H9 (cell line): ENCODE measurements around the gene GYG2. TPM values are rescaled to one million over a fixed set of nuclear protein-coding genes. Genes with fewer than 3 reads are reported as not detected.
A peak's percentile ranks its signal among the peaks of the same experiment; 100 is the strongest.
"Not testable (repeated sequence)": the region's sequence is repeated elsewhere in the genome, so short reads cannot be mapped to it uniquely, and the experiment has no call there.

Experiments used
- DNase-seq: peaks from one replicate; pipeline ENCODE4 v3.0.0-alpha.2; 2017
- H2AFZ ChIP-seq: one replicate; pipeline ENCODE4 v1.6.1; 2013; ENCODE audit warnings: mild to moderate bottlenecking, low read length, control low read depth, moderate library complexity
- H2AK5ac ChIP-seq: 2 replicates; pipeline ENCODE4 v1.6.1; 2013; ENCODE audit warnings: low read length, control low read depth, mixed read lengths; ENCODE audit not compliant: insufficient read length
- H2BK120ac ChIP-seq: one replicate; pipeline ENCODE4 v1.6.1; 2013; ENCODE audit warnings: low read depth, mild to moderate bottlenecking, low read length, control low read depth, inconsistent platforms; ENCODE audit not compliant: poor library complexity, severe bottlenecking
- H2BK12ac ChIP-seq: 2 replicates; pipeline ENCODE4 v1.6.1; 2013; ENCODE audit warnings: low read length, control low read depth, mixed read lengths, low read depth; ENCODE audit not compliant: insufficient read length
- H2BK15ac ChIP-seq: 2 replicates; pipeline ENCODE4 v1.6.1; 2013; ENCODE audit warnings: low read depth, low read length, control low read depth
- H2BK20ac ChIP-seq: one replicate; pipeline ENCODE4 v1.6.1; 2013; ENCODE audit warnings: low read depth, mild to moderate bottlenecking, low read length, control low read depth, inconsistent platforms; ENCODE audit not compliant: poor library complexity, severe bottlenecking
- H2BK5ac ChIP-seq: 2 replicates; pipeline ENCODE4 v1.6.1; 2013; ENCODE audit warnings: low read length, control low read depth, mixed read lengths; ENCODE audit not compliant: insufficient read length
- H3K14ac ChIP-seq: 2 replicates; pipeline ENCODE4 v1.6.1; 2013; ENCODE audit warnings: low read length, control low read depth; ENCODE audit not compliant: insufficient read depth
- H3K18ac ChIP-seq: 2 replicates; pipeline ENCODE4 v1.6.1; 2013; ENCODE audit warnings: low read depth, mild to moderate bottlenecking, mixed read lengths, low read length, control low read depth; ENCODE audit not compliant: insufficient read length
- H3K23ac ChIP-seq: 2 replicates; pipeline ENCODE4 v1.6.1; 2013; ENCODE audit warnings: low read length, control low read depth, mixed read lengths, low read depth; ENCODE audit not compliant: insufficient read length
- H3K23me2 ChIP-seq: 2 replicates; pipeline ENCODE4 v1.6.1; 2013; ENCODE audit warnings: low read depth, mild to moderate bottlenecking, mixed read lengths, low read length, control low read depth; ENCODE audit not compliant: insufficient read length, poor library complexity, severe bottlenecking
- H3K27ac ChIP-seq: 2 replicates; pipeline ENCODE4 v1.5.1; 2013; ENCODE audit warnings: low read length, control low read depth, mixed read lengths, low read depth; ENCODE audit not compliant: insufficient read length
- H3K27me3 ChIP-seq: 2 replicates; pipeline ENCODE4 v1.6.1; 2013; ENCODE audit warnings: low read length, control low read depth, inconsistent platforms; ENCODE audit not compliant: insufficient read depth
- H3K4ac ChIP-seq: 2 replicates; pipeline ENCODE4 v1.6.1; 2013; ENCODE audit warnings: low read depth, mild to moderate bottlenecking, control low read depth, inconsistent platforms, low read length, moderate library complexity
- H3K4me1 ChIP-seq: 2 replicates; pipeline ENCODE4 v1.6.1; 2013; ENCODE audit warnings: low read length, control low read depth, inconsistent platforms; ENCODE audit not compliant: insufficient read depth
- H3K4me2 ChIP-seq: 2 replicates; pipeline ENCODE4 v1.6.1; 2013; ENCODE audit warnings: low read length, control low read depth, mixed read lengths; ENCODE audit not compliant: insufficient read length, insufficient read depth
- H3K56ac ChIP-seq: 2 replicates; pipeline ENCODE4 v1.6.1; 2013; ENCODE audit warnings: low read depth, mild to moderate bottlenecking, mixed read lengths, low read length, control low read depth; ENCODE audit not compliant: insufficient read length
- H3K79me1 ChIP-seq: 2 replicates; pipeline ENCODE4 v1.6.1; 2013; ENCODE audit warnings: low read depth, mild to moderate bottlenecking, moderate library complexity, low read length, control low read depth, inconsistent platforms; ENCODE audit not compliant: insufficient read depth, poor library complexity, severe bottlenecking
- H3K79me2 ChIP-seq: 2 replicates; pipeline ENCODE4 v1.6.1; 2013; ENCODE audit warnings: low read length, control low read depth, inconsistent platforms; ENCODE audit not compliant: insufficient read depth
- H3K9ac ChIP-seq: 2 replicates; pipeline ENCODE4 v1.6.1; 2013; ENCODE audit warnings: low read length, control low read depth, mixed read lengths; ENCODE audit not compliant: insufficient read length; ENCODE audit errors: extremely low read depth
- H3K9me3 ChIP-seq: one replicate; pipeline ENCODE4 v1.6.1; 2013; ENCODE audit warnings: low read depth, low read length, inconsistent platforms; ENCODE audit not compliant: control insufficient read depth
- H3T11ph ChIP-seq: one replicate; pipeline ENCODE4 v1.6.1; 2013; ENCODE audit warnings: mild to moderate bottlenecking, low read length, control low read depth, inconsistent platforms
- H4K20me1 ChIP-seq: one replicate; pipeline ENCODE4 v1.6.1; 2013; ENCODE audit not compliant: control insufficient read depth, insufficient read length, insufficient read depth
- H4K5ac ChIP-seq: 2 replicates; pipeline ENCODE4 v1.6.1; 2013; ENCODE audit warnings: low read depth, mild to moderate bottlenecking, mixed read lengths, low read length, control low read depth; ENCODE audit not compliant: insufficient read length
- H4K8ac ChIP-seq: replicated peaks from 2 replicates; pipeline ENCODE4 v1.6.1; 2013; ENCODE audit warnings: low read length, control low read depth, mixed read lengths, low read depth; ENCODE audit not compliant: insufficient read length
- H4K91ac ChIP-seq: 2 replicates; pipeline ENCODE4 v1.6.1; 2013; ENCODE audit warnings: low read depth, mild to moderate bottlenecking, moderate library complexity, mixed read lengths, low read length, control low read depth; ENCODE audit not compliant: insufficient read length
- H3K27ac Mint-ChIP-seq, 3 experiments: 2 replicates in 2 of 3; 3 replicates in 1 of 3; pipeline ENCODE4 v1.8.0; 2020 to 2021; ENCODE audit warnings: mixed read lengths in 3 of 3, mild to moderate bottlenecking in 1 of 3, moderate library complexity in 1 of 3
- H3K27me3 Mint-ChIP-seq: 2 replicates; pipeline ENCODE4 v1.8.0; 2021; ENCODE audit warnings: low read depth, mild to moderate bottlenecking, moderate library complexity, mixed read lengths
- H3K36me3 Mint-ChIP-seq, 3 experiments: 2 replicates in 2 of 3; 3 replicates in 1 of 3; pipeline ENCODE4 v1.8.0; 2020 to 2021; ENCODE audit warnings: low read depth in 3 of 3, mixed read lengths in 3 of 3; ENCODE audit not compliant: insufficient read depth in 1 of 3
- H3K4me1 Mint-ChIP-seq, 2 experiments: 2 replicates each; pipeline ENCODE4 v1.8.0; 2020; ENCODE audit warnings: mixed read lengths in 2 of 2
- H3K4me3 Mint-ChIP-seq, 2 experiments: 2 replicates in 1 of 2; 3 replicates in 1 of 2; pipeline ENCODE4 v1.8.0; 2020 to 2021; ENCODE audit warnings: mild to moderate bottlenecking in 2 of 2, mixed read lengths in 2 of 2, moderate library complexity in 1 of 2
- H3K9me3 Mint-ChIP-seq, 2 experiments: 2 replicates in 1 of 2; 3 replicates in 1 of 2; pipeline ENCODE4 v1.8.0; 2020; ENCODE audit warnings: mild to moderate bottlenecking in 2 of 2, mixed read lengths in 2 of 2, moderate library complexity in 1 of 2
- CTCF ChIP-seq: fragments of 200-600 bp; sonication (generic); conservative IDR thresholded peaks from 3 replicates; pipeline ENCODE4 v1.8.0; 2021; ENCODE audit warnings: antibody characterized with exemption, mild to moderate bottlenecking
- WGBS: extraction: QIAGEN DNeasy Blood & Tissue Kit; methylation state at CpG from one replicate; pipeline ENCODE4 v1.1.7; 2013; ENCODE audit warnings: missing lambda C conversion rate, low lambda C conversion rate, mixed read lengths; ENCODE audit not compliant: insufficient read length; ENCODE audit errors: extremely low coverage; 5-methylcytosine and 5-hydroxymethylcytosine counted together
- total RNA-seq: library from RNA; stranded (reverse); gene quantifications from 2 replicates; pipeline ENCODE4 v1.2.1, GENCODE V29; 2021

GYG2 gene
- total RNA-seq, 1 experiment from 2014 or later, result 95.9 TPM

- DNase-seq, result peak; percentile 64
- H3K23ac ChIP-seq, H3K79me1 ChIP-seq, H2BK5ac ChIP-seq, H2BK20ac ChIP-seq, H3K9me3 ChIP-seq, H4K20me1 ChIP-seq, H3K27me3 Mint-ChIP-seq, H3K27me3 ChIP-seq, H3K4me2 ChIP-seq, H3T11ph ChIP-seq, H4K8ac ChIP-seq, H2BK120ac ChIP-seq, H4K5ac ChIP-seq, H3K14ac ChIP-seq, H3K18ac ChIP-seq, H3K23me2 ChIP-seq, H3K56ac ChIP-seq, H3K9ac ChIP-seq, H4K91ac ChIP-seq, H3K4me1 ChIP-seq, H2AK5ac ChIP-seq, H3K79me2 ChIP-seq, H2BK15ac ChIP-seq, H3K27ac ChIP-seq, H3K4ac ChIP-seq: not testable (repeated sequence)
- Mint-ChIP-seq H3K9me3 (peaks cover 9 to 11% of the 10 kb centered on the region in 2 experiments; a peak in 4 of 5 replicates), H3K36me3 (peaks cover 10 to 18% (median 11%) of the 10 kb centered on the region in 3 experiments), H3K4me3 (peak overlapping the region in 1 of 2 experiments; percentile 18; a peak in 1 of 5 replicates), H3K4me1 (peaks cover 23% of the 10 kb centered on the region in 2 experiments), H3K27ac (peak overlapping the region; percentile 70 to 95 (median 94))
- Histone ChIP-seq H2BK12ac (peak overlapping the region; percentile 57), H2AFZ (peak overlapping the region; percentile 43)
- no CpG with 5 or more reads among the region's 16 CpGs for WGBS
- TF ChIP-seq CTCF, result peak; percentile 79
These were observed 16.4 kb upstream of the GYG2 start for GRCh38 chrX:2812161-2812907.
